Tibial nerve (tissue), 4 donors: ENCODE results near the gene S100A9. TPM values are rescaled to one million over a fixed set of nuclear protein-coding genes. Genes with fewer than 3 reads are reported as not detected.

Experiments used
- DNase-seq, 2 donors: peaks; one replicate each; pipeline ENCODE4 v3.0.0-alpha.2; 2019; ENCODE audit warnings: low spot score in 2 of 2
- H3K27ac ChIP-seq, 4 donors: fragments of 200-600 bp; sonication (generic) in 3 of 4; one replicate each; pipeline ENCODE4 v1.5.1; 2017 to 2019; ENCODE audit warnings: mild to moderate bottlenecking in 1 of 4
- H3K27me3 ChIP-seq, 2 donors: fragments of 200-600 bp; sonication (generic) in 1 of 2; one replicate each; pipeline versions ENCODE4 v1.5.1 to v1.6.0; 2017 to 2019
- H3K36me3 ChIP-seq, 3 donors: fragments of 200-600 bp; sonication (generic); one replicate each; pipeline ENCODE4 v1.5.1; 2018 to 2019
- H3K4me1 ChIP-seq, 4 donors: fragments of 200-600 bp; sonication (generic) in 3 of 4; one replicate each; pipeline ENCODE4 v1.5.1; 2017 to 2019
- H3K4me3 ChIP-seq, 4 donors: fragments of 200-600 bp; sonication (generic) in 3 of 4; one replicate each; pipeline ENCODE4 v1.5.1; 2017 to 2019; ENCODE audit warnings: mild to moderate bottlenecking in 1 of 4, moderate library complexity in 1 of 4
- H3K9me3 ChIP-seq, 4 donors: fragments of 200-600 bp; sonication (generic) in 3 of 4; one replicate each; pipeline ENCODE4 v1.5.1; 2017 to 2019
- CTCF ChIP-seq, 5 experiments: fragments of 200-600 bp in 3 of 5; fragments of 450-650 bp in 2 of 5; sonication (generic) in 3 of 5; IDR thresholded peaks; one replicate each; pipeline ENCODE4 v1.5.1; 2016 to 2019; ENCODE audit warnings: antibody characterized with exemption in 5 of 5, mild to moderate bottlenecking in 3 of 5, moderate library complexity in 2 of 5
- EP300 ChIP-seq, 2 donors: sonication (generic); formaldehyde crosslinking; IDR thresholded peaks; one replicate each; pipeline ENCODE4 v1.6.1; 2017; ENCODE audit warnings: antibody characterized with exemption in 2 of 2, mild to moderate bottlenecking in 1 of 2
- POLR2A ChIP-seq, 2 donors: fragments of 450-650 bp; IDR thresholded peaks; one replicate each; pipeline ENCODE4 v1.6.1; 2017; ENCODE audit warnings: antibody characterized with exemption in 2 of 2, mild to moderate bottlenecking in 2 of 2, moderate library complexity in 2 of 2
- WGBS, 2 donors: methylation state at CpG; one replicate each; pipeline ENCODE4 v1.1.5; 2018; 5-methylcytosine and 5-hydroxymethylcytosine counted together
- total RNA-seq, 4 donors: library from RNA; depleted of rRNA; stranded (reverse); fragments of >200 nt; gene quantifications; one replicate each; pipeline ENCODE4 v1.1.0, GENCODE V29; 2016

The S100A9 gene
- total RNA-seq, 4 donors from 2014 or later, result 58.8 to 793 (median 88.3) TPM

DNA sequence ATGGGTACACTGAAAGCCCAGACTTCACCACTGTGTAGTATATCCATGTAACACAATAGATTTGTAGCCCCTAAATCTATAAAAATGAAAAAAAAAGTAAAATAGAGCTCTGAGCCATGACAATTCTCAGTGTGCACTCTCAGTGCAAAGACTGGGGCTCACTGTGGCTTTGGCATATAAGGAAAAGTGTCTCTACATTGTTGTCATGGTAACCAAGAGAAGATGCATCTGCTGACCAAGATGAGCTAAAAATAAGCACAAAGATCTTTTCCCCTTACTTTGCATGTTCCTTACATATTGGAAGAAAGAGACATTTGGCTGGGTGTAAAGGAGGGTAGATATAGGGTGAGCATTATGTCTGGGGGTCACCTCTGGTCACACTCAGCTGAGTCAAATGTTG, 21.0 kb upstream of the S100A9 start:
- Histone ChIP-seq H3K27ac (no peak overlapping the region), H3K36me3 (no peaks in the 10 kb centered on the region), H3K27me3 (no peaks in the 10 kb centered on the region), H3K4me1 (no peaks in the 10 kb centered on the region), H3K9me3 (peaks cover 0 to 4% (median 0%) of the 10 kb centered on the region in 4 donors), H3K4me3 (no peak overlapping the region)
- TF ChIP-seq EP300 (IDR thresholded peaks at IDR 0.05) (no peak), POLR2A (IDR thresholded peaks at IDR 0.05) (no peak), CTCF (IDR thresholded peaks at IDR 0.05) (no peak)
- no peak for DNase-seq

DNA sequence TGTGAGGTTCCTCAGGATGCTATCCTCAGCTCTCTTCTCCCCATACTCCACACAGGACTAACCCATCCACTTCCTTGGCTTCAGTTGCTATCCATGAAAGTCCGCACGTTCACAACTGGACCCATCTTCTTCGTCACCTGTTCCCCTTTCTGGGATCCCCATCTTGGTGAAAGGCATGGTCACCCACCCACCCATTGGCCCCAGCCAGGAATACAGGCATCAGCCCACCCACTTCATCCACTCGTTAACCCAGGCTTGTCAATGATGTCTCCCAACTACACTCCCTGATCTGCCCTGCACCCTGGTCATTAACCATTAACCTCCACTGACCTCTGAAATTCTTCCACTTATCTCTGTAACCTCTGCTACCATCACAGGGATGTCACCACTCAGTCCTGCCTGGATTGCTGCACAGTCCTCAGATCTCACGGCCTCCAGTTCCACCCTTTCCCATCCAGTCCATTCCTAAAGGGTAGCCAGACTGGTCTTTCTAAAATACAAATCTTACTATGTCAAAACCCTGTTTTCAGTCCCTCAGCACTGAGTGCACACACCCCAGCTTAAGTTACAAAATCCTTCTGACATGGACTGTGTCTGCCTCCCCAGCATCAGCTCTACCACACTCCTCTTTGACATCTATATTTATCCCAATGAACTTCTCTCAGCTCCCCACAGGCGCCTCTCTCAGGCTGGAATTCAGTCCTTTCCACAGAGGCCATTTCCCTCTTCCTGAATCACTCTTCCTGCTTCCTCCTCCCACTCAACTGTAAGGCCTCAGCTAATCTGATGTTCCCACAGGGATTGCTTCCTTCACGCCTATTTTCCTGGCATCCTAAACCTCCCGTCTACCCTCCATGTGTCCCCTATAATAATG, 19.4 kb upstream of the S100A9 start:
- no peak for TF ChIP-seq POLR2A (IDR thresholded peaks at IDR 0.05)
- no peak for TF ChIP-seq EP300 (IDR thresholded peaks at IDR 0.05)
- no peak for TF ChIP-seq CTCF (IDR thresholded peaks at IDR 0.05)
- no peak for DNase-seq
- WGBS, 2 donors, result 63 to 67% methylated on average over 8 of the region's 8 CpGs
- Histone ChIP-seq H3K36me3 (no peaks in the 10 kb centered on the region), H3K27me3 (peaks cover 0 to 7% of the 10 kb centered on the region in 2 donors), H3K27ac (no peak overlapping the region), H3K4me3 (no peak overlapping the region), H3K9me3 (no peaks in the 10 kb centered on the region), H3K4me1 (no peaks in the 10 kb centered on the region)

DNA sequence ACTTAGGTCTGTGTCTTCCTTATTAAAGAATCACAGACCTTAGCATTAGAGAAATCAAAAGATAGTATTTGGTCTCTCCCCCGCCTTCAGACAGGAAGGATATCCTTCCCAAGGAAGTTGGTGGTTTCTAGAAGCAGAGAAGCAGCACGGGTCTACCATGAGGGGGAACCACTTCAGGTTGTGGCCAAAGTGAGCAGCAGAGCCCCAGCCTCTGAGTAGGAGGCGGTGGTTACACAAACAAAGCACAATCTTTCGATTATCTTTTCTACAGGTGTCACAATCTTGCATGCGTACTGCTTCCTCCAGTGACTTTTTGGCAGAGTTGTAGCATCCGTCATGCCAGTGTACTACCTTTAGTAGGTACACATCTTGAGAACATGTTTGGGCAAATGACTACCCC, 17.9 kb upstream of the S100A9 start:
- DNase-seq, result no peak
- no peak overlapping the region for H3K4me3 ChIP-seq
- no peaks in the 10 kb centered on the region for H3K4me1 ChIP-seq
- H3K27ac ChIP-seq, result no peak overlapping the region
- H3K9me3 ChIP-seq, result no peaks in the 10 kb centered on the region
- 76 to 77% methylated on average over 6 of the region's 6 CpGs for WGBS, 2 donors
- peaks cover 0 to 14% of the 10 kb centered on the region in 2 donors for H3K27me3 ChIP-seq
- no peaks in the 10 kb centered on the region for H3K36me3 ChIP-seq
- no peak for TF ChIP-seq EP300 (IDR thresholded peaks at IDR 0.05)
- TF ChIP-seq POLR2A (IDR thresholded peaks at IDR 0.05), result no peak
- TF ChIP-seq CTCF (IDR thresholded peaks at IDR 0.05), result no peak

- Histone ChIP-seq H3K4me1 (no peaks in the 10 kb centered on the region), H3K4me3 (no peak overlapping the region), H3K9me3 (no peaks in the 10 kb centered on the region), H3K36me3 (no peaks in the 10 kb centered on the region), H3K27me3 (peaks cover 0 to 20% of the 10 kb centered on the region in 2 donors), H3K27ac (no peak overlapping the region)
- WGBS, 2 donors, result 83 to 90% methylated on average over 7 to 10 of the region's 10 CpGs
- no peak for DNase-seq
- TF ChIP-seq CTCF (IDR thresholded peaks at IDR 0.05) (no peak), POLR2A (IDR thresholded peaks at IDR 0.05) (no peak), EP300 (IDR thresholded peaks at IDR 0.05) (no peak)
Measured at GRCh38 chr1:153340356-153340755, 17.3 kb upstream of the S100A9 start.

DNA sequence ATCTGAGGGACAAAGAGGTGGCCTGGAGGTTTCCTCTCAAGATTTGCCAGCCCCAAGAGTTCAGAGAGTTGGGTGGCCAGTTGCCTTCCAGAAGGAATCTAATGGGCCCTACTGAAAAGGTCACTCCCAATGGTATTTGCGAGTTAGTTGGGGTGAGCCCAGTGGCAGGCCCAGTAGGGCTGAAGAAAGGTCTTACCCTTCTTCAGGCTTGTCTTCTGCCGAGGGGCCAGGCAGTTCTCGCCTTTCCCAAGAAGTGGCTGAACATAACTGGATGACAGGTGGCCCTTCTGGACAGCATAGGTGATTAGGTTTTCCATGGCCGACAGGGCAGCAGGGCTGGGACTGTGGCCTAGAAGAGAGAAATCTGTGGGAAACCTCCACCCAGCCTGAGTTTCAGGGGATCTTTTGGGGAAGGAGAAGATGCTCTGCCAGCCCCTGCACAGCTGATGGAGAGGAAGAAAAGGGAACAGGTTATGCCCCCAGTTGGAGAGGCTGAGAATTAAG, 16.2 kb upstream of the S100A9 start:
- H3K27ac ChIP-seq, result no peak overlapping the region
- no peak for DNase-seq
- 84 to 88% methylated on average over 4 of the region's 4 CpGs for WGBS, 2 donors
- peaks cover 0 to 31% of the 10 kb centered on the region in 2 donors for H3K27me3 ChIP-seq
- no peak overlapping the region for H3K4me3 ChIP-seq
- no peaks in the 10 kb centered on the region for H3K4me1 ChIP-seq
- H3K9me3 ChIP-seq, result no peaks in the 10 kb centered on the region
- TF ChIP-seq EP300 (IDR thresholded peaks at IDR 0.05) (no peak), CTCF (IDR thresholded peaks at IDR 0.05) (no peak), POLR2A (IDR thresholded peaks at IDR 0.05) (no peak)
- no peaks in the 10 kb centered on the region for H3K36me3 ChIP-seq
